HG02970 (cell line): ENCODE measurements around the gene CCR6.
A peak's percentile ranks its signal among the peaks of the same experiment; 100 is the strongest.

Source experiments
- ATAC-seq: cut with Tn5 transposase; IDR thresholded peaks from one replicate; pipeline ENCODE4 v1.9.1; 2021; ENCODE audit warnings: mild to moderate bottlenecking, moderate library complexity, moderate number of reproducible peaks; ENCODE audit not compliant: unreplicated experiment, low FRiP score

CCR6 gene

GRCh38 chr6:167140589-167141474, 17.9 kb downstream of the CCR6 start:
- no peak for ATAC-seq

GRCh38 chr6:167141667-167142432, 19.0 kb downstream of the CCR6 start:
- ATAC-seq = no peak

GRCh38 chr6:167142433-167142761, 19.5 kb downstream of the CCR6 start:
- ATAC-seq = no peak

- ATAC-seq = no peak
These were observed 20.1 kb downstream of the CCR6 start for GRCh38 chr6:167143041-167143440.

GRCh38 chr6:167145461-167145860, 22.6 kb downstream of the CCR6 start:
- no peak for ATAC-seq

- no peak for ATAC-seq
These were observed 23.2 kb downstream of the CCR6 start for GRCh38 chr6:167146135-167146534.

- ATAC-seq = no peak
These were observed 24.1 kb downstream of the CCR6 start for GRCh38 chr6:167146977-167147376.

- ATAC-seq = no peak
These were observed 25.1 kb downstream of the CCR6 start for GRCh38 chr6:167148021-167148420.

- no peak for ATAC-seq
These were observed 26.1 kb downstream of the CCR6 start for GRCh38 chr6:167148997-167149396.

- ATAC-seq = peak; percentile 39
These were observed 28.1 kb downstream of the CCR6 start for GRCh38 chr6:167150941-167151549.

- ATAC-seq = no peak
These were observed 28.8 kb downstream of the CCR6 start for GRCh38 chr6:167151648-167152047.

GRCh38 chr6:167152862-167153261, 30.0 kb downstream of the CCR6 start:
- no peak for ATAC-seq

- no peak for ATAC-seq
These were observed 30.6 kb downstream of the CCR6 start for GRCh38 chr6:167153521-167153959.

GRCh38 chr6:167154291-167154690, 31.4 kb downstream of the CCR6 start:
- ATAC-seq = no peak

- no peak for ATAC-seq
These were observed 32.0 kb downstream of the CCR6 start for GRCh38 chr6:167154895-167155294.

GRCh38 chr6:167157414-167157813, 34.5 kb downstream of the CCR6 start:
- ATAC-seq = no peak

GRCh38 chr6:167157863-167158262, 35.0 kb downstream of the CCR6 start, which contains the start of gene GPR31:
GPR31 (minus strand) TSS chr6:167157980; CDS start chr6:167157831, 149 bp downstream.
- no peak for ATAC-seq

- no peak for ATAC-seq
These were observed 39.1 kb downstream of the CCR6 start for GRCh38 chr6:167161851-167162467.

GRCh38 chr6:167162591-167162990, 39.7 kb downstream of the CCR6 start:
- no peak for ATAC-seq

- no peak for ATAC-seq
These were observed 40.6 kb downstream of the CCR6 start for GRCh38 chr6:167163476-167164011.
